Measurements from ENCODE around the gene ASB1. TPM values are rescaled to one million over a fixed set of nuclear protein-coding genes. Genes with fewer than 3 reads are reported as not detected.

ASB1 gene
- total RNA-seq, 1 donor = 27.9 TPM

GRCh38 chr2:238478216-238478615 lies 51.5 kb downstream of the ASB1 start:
- H3K4me2 ChIP-seq (ENCODE audit: insufficient read depth, low read length) = no peak overlapping the region
- H4K20me1 ChIP-seq (ENCODE audit: insufficient read depth, low read length) = no peaks in the 10 kb centered on the region
- no peaks in the 10 kb centered on the region for H3K36me3 ChIP-seq (ENCODE audit: insufficient read depth, low read length)
- no peaks in the 10 kb centered on the region for H3K79me2 ChIP-seq (ENCODE audit: insufficient read depth, low read length)
- no peaks in the 10 kb centered on the region for H3K4me1 ChIP-seq (ENCODE audit: insufficient read depth, low read length)
- no peaks in the 10 kb centered on the region for H3K9me3 ChIP-seq (ENCODE audit: low read depth, low read length)
- H3K27ac ChIP-seq (ENCODE audit: low read depth, low read length) = no peak overlapping the region
- DNase-seq (ENCODE audit: insufficient read length, low spot score, missing footprints) = no peak
- no peak for TF ChIP-seq CTCF (IDR thresholded peaks at IDR 0.05; ENCODE audit: extremely low read depth, low read depth, low read length)
- H3K27me3 ChIP-seq (ENCODE audit: insufficient read depth, low read length) = no peaks in the 10 kb centered on the region
- H2AFZ ChIP-seq (ENCODE audit: low read length) = no peak overlapping the region
- H3K4me3 ChIP-seq (ENCODE audit: insufficient read depth, low read length) = no peak overlapping the region

DNA sequence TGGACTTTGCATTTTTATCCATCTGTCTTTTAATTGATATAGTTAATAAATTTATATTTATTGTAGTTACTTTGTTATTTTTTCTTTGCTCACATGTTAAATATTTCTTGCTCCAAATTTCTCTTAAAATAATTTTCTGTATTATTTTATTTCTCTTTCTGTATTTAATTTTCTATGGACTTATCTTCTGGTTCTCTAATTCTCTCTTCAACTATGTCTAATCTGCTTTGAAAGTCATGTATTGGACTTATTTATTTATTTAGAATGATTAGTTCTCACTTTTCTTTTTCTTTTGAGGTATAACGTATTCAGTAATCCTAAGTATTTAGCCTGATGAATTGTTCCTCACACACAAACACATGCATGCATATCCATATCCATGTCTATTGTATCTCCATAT lies 53.1 kb downstream of the ASB1 start:
- no peak overlapping the region for H3K4me3 ChIP-seq (ENCODE audit: insufficient read depth, low read length)
- no peak for DNase-seq (ENCODE audit: insufficient read length, low spot score, missing footprints)
- H3K4me1 ChIP-seq (ENCODE audit: insufficient read depth, low read length) = no peaks in the 10 kb centered on the region
- TF ChIP-seq CTCF (IDR thresholded peaks at IDR 0.05; ENCODE audit: extremely low read depth, low read depth, low read length) = no peak
- H3K36me3 ChIP-seq (ENCODE audit: insufficient read depth, low read length) = no peaks in the 10 kb centered on the region
- no peaks in the 10 kb centered on the region for H3K9me3 ChIP-seq (ENCODE audit: low read depth, low read length)
- no peak overlapping the region for H2AFZ ChIP-seq (ENCODE audit: low read length)
- H3K79me2 ChIP-seq (ENCODE audit: insufficient read depth, low read length) = no peaks in the 10 kb centered on the region
- no peak overlapping the region for H3K27ac ChIP-seq (ENCODE audit: low read depth, low read length)
- H3K27me3 ChIP-seq (ENCODE audit: insufficient read depth, low read length) = no peaks in the 10 kb centered on the region
- no peaks in the 10 kb centered on the region for H4K20me1 ChIP-seq (ENCODE audit: insufficient read depth, low read length)
- no peak overlapping the region for H3K4me2 ChIP-seq (ENCODE audit: insufficient read depth, low read length)

DNA sequence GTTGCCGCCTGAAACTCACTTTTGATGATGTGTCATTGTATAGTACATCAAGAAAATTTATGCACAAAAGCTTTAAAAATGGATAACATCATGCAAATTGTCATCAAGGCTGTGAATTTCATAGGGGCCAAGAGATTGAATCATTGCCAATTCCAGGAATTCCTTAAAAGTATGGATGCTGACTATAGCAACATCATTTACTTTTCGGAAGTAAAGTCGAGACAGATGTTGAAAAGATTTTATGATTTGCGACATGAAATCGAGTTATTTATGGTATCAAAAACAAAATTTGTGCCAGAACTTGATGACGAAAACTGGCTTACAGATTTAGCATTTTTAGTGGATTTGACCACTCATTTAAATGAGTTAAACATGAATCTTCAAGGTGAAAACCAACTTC lies 56.3 kb downstream of the ASB1 start:
- H3K27me3 ChIP-seq (ENCODE audit: insufficient read depth, low read length) = no peaks in the 10 kb centered on the region
- H3K4me1 ChIP-seq (ENCODE audit: insufficient read depth, low read length) = no peaks in the 10 kb centered on the region
- no peaks in the 10 kb centered on the region for H3K79me2 ChIP-seq (ENCODE audit: insufficient read depth, low read length)
- H3K4me2 ChIP-seq (ENCODE audit: insufficient read depth, low read length) = no peak overlapping the region
- H2AFZ ChIP-seq (ENCODE audit: low read length) = no peak overlapping the region
- no peak for DNase-seq (ENCODE audit: insufficient read length, low spot score, missing footprints)
- H3K9me3 ChIP-seq (ENCODE audit: low read depth, low read length) = no peaks in the 10 kb centered on the region
- H3K27ac ChIP-seq (ENCODE audit: low read depth, low read length) = peak overlapping the region; percentile 5
- no peak overlapping the region for H3K4me3 ChIP-seq (ENCODE audit: insufficient read depth, low read length)
- H3K36me3 ChIP-seq (ENCODE audit: insufficient read depth, low read length) = peaks cover 18% of the 10 kb centered on the region
- no peak for TF ChIP-seq CTCF (IDR thresholded peaks at IDR 0.05; ENCODE audit: extremely low read depth, low read depth, low read length)
- no peaks in the 10 kb centered on the region for H4K20me1 ChIP-seq (ENCODE audit: insufficient read depth, low read length)

GRCh38 chr2:238483656-238484055 lies 56.9 kb downstream of the ASB1 start:
- H3K36me3 ChIP-seq (ENCODE audit: insufficient read depth, low read length) = peaks cover 18% of the 10 kb centered on the region
- no peak overlapping the region for H2AFZ ChIP-seq (ENCODE audit: low read length)
- TF ChIP-seq CTCF (IDR thresholded peaks at IDR 0.05; ENCODE audit: extremely low read depth, low read depth, low read length) = no peak
- peak overlapping the region; percentile 5 for H3K27ac ChIP-seq (ENCODE audit: low read depth, low read length)
- no peak overlapping the region for H3K4me3 ChIP-seq (ENCODE audit: insufficient read depth, low read length)
- no peak overlapping the region for H3K4me2 ChIP-seq (ENCODE audit: insufficient read depth, low read length)
- no peaks in the 10 kb centered on the region for H3K4me1 ChIP-seq (ENCODE audit: insufficient read depth, low read length)
- H3K9me3 ChIP-seq (ENCODE audit: low read depth, low read length) = no peaks in the 10 kb centered on the region
- DNase-seq (ENCODE audit: insufficient read length, low spot score, missing footprints) = peak; percentile 71
- H3K27me3 ChIP-seq (ENCODE audit: insufficient read depth, low read length) = no peaks in the 10 kb centered on the region
- H4K20me1 ChIP-seq (ENCODE audit: insufficient read depth, low read length) = no peaks in the 10 kb centered on the region
- no peaks in the 10 kb centered on the region for H3K79me2 ChIP-seq (ENCODE audit: insufficient read depth, low read length)
